Progenitor cell of endocrine pancreas (in vitro differentiated cells): Measurements from ENCODE around the gene CALML4. TPM values are rescaled to one million over a fixed set of nuclear protein-coding genes. Genes with fewer than 3 reads are reported as not detected.
A peak's percentile ranks its signal among the peaks of the same experiment; 100 is the strongest.
"Not testable (repeated sequence)": the region's sequence is repeated elsewhere in the genome, so short reads cannot be mapped to it uniquely, and the experiment has no call there.

Source experiments
- DNase-seq: peaks from one replicate; pipeline ENCODE4 v3.0.0; 2021; ENCODE audit warnings: low spot score; ENCODE audit not compliant: unreplicated experiment
- H3K27ac Mint-ChIP-seq: 2 replicates; pipeline ENCODE4 v1.8.0; 2021; ENCODE audit warnings: mild to moderate bottlenecking, moderate library complexity, mixed read lengths
- H3K27me3 Mint-ChIP-seq: 2 replicates; pipeline ENCODE4 v1.8.0; 2021; ENCODE audit warnings: mixed read lengths
- H3K36me3 Mint-ChIP-seq: 2 replicates; pipeline ENCODE4 v1.8.0; 2022; ENCODE audit warnings: mixed read lengths; ENCODE audit not compliant: insufficient read depth
- H3K4me1 Mint-ChIP-seq: 2 replicates; pipeline ENCODE4 v1.8.0; 2021; ENCODE audit warnings: low read depth, mixed read lengths
- H3K4me3 Mint-ChIP-seq: 2 replicates; pipeline ENCODE4 v1.8.0; 2021; ENCODE audit warnings: low read depth, mild to moderate bottlenecking, moderate library complexity, mixed read lengths
- H3K9me3 Mint-ChIP-seq: 2 replicates; pipeline ENCODE4 v1.8.0; 2021; ENCODE audit warnings: low read depth, mixed read lengths
- CTCF ChIP-seq: fragments of 200-600 bp; sonication (generic); IDR thresholded peaks from one replicate; pipeline ENCODE4 v1.5.0; 2021; ENCODE audit warnings: antibody characterized with exemption, mild to moderate bottlenecking; ENCODE audit not compliant: unreplicated experiment
- total RNA-seq: library from RNA; stranded (reverse); gene quantifications from 2 replicates; pipeline ENCODE4 v1.2.1, GENCODE V29; 2021

Gene CALML4
- total RNA-seq, 1 donor from 2014 or later, result 9.7 TPM

- H3K4me3 Mint-ChIP-seq, result no peak overlapping the region
- H3K27ac Mint-ChIP-seq, result no peak overlapping the region
- DNase-seq, result no peak
- no peaks in the 10 kb centered on the region for H3K9me3 Mint-ChIP-seq
- peaks cover 3% of the 10 kb centered on the region for H3K4me1 Mint-ChIP-seq
- no peak for TF ChIP-seq CTCF
- peaks cover 15% of the 10 kb centered on the region for H3K36me3 Mint-ChIP-seq
- H3K27me3 Mint-ChIP-seq, result no peaks in the 10 kb centered on the region
These were observed 14.0 kb upstream of the CALML4 start for GRCh38 chr15:68218847-68219798.

- no peak overlapping the region for H3K27ac Mint-ChIP-seq
- peaks cover 3% of the 10 kb centered on the region for H3K4me1 Mint-ChIP-seq
- H3K4me3 Mint-ChIP-seq, result no peak overlapping the region
- H3K9me3 Mint-ChIP-seq, result no peaks in the 10 kb centered on the region
- no peak for DNase-seq
- H3K36me3 Mint-ChIP-seq, result peaks cover 15% of the 10 kb centered on the region
- TF ChIP-seq CTCF, result no peak
- no peaks in the 10 kb centered on the region for H3K27me3 Mint-ChIP-seq
These were observed 13.2 kb upstream of the CALML4 start for GRCh38 chr15:68218331-68218730.

DNA sequence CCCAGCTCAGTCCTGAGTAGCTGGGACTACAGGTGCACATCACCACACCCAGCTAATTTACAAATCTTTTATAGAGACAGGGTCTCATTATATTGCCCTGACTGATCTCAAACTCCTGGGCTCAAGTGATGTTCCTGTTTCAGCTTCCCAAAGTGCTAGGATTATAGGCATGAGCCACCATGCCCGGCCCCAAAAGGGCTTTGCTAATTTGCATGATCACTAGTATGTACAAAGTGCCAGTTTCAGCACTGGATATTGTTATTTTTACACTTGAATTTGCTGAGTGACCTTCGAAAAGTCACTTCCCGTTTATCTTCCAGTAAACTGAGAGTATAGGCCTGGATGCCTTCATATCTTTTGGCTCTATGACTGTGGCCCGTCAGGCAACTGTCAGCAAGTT, 12.2 kb upstream of the CALML4 start:
- DNase-seq, result no peak
- peaks cover 8% of the 10 kb centered on the region for H3K36me3 Mint-ChIP-seq
- H3K4me3 Mint-ChIP-seq, result no peak overlapping the region
- no peak overlapping the region for H3K27ac Mint-ChIP-seq
- H3K4me1 Mint-ChIP-seq, result no peaks in the 10 kb centered on the region
- H3K9me3 Mint-ChIP-seq, result no peaks in the 10 kb centered on the region
- TF ChIP-seq CTCF, result no peak
- H3K27me3 Mint-ChIP-seq, result no peaks in the 10 kb centered on the region

- Mint-ChIP-seq H3K4me1 (no peaks in the 10 kb centered on the region), H3K9me3 (no peaks in the 10 kb centered on the region), H3K4me3 (no peak overlapping the region), H3K27ac (peak overlapping the region; percentile 64), H3K36me3 (peaks cover 8% of the 10 kb centered on the region), H3K27me3 (no peaks in the 10 kb centered on the region)
- no peak for DNase-seq
- no peak for TF ChIP-seq CTCF
These were observed 9.7 kb upstream of the CALML4 start for GRCh38 chr15:68214838-68215254.

DNA sequence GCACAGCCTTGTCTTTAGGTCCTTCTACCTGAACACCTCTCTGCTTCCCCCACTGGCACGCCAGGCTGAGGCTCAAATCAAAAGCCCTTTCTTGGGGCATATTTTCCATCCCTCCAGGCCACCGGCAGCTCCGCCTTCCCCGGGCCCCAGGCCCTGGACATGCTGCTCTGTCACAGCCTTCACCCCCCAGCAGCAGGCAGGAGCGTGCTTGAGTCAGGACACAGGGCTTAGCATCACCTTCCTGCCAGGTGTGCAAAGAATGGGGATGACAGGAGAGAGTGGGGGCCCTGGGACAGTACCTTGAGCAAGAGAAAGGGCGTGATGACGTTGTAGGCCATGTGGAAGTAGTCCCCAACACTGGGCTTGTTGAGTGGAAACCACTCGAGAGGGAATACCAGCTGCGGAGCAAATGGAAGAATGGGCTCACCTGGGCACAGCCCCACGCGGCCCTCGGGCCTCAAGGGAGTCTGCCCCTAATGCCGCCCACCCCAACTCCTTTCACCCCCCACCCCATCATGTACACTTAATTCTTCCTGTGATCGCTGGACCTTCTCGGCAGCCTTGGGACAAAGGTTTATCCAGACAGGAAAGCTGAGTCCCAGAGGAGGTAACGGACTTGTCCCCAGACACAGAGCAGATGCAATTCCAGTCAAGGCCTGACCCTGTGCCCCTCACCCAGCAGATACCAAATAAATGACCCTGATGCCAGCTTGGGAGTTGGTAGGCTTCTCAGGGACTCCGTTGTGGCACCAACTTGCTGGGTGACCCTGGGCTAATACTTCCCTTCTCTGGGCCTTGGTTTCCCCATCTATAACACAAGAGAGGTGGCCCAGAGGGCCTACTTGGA, 9.1 kb upstream of the CALML4 start:
- no peak overlapping the region for H3K4me3 Mint-ChIP-seq
- no peak for DNase-seq

DNA sequence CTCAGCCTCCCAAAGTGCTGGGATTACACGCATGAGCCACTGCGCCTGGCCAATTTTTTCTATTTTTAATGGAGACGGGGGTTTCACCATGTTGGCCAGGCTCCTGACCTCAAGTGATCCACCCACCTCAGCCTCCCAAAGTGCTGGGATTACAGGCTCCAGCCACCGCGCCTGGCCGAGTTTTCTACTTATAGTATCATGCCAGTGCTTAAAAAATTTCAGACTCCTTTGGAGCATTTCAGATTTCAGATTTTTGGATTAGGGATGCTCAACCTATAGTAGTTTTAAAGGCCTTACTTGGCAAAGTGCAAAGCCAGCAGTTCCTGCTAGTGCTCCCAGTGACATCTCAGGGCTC, 8.3 kb upstream of the CALML4 start:
- H3K27ac Mint-ChIP-seq, H3K27me3 Mint-ChIP-seq, H3K36me3 Mint-ChIP-seq, DNase-seq, H3K4me3 Mint-ChIP-seq, H3K4me1 Mint-ChIP-seq, H3K9me3 Mint-ChIP-seq: not testable (repeated sequence)

More for the DNA sequence above, 9.1 kb upstream of the CALML4 start:
- TF ChIP-seq CTCF, result no peak
- Mint-ChIP-seq H3K27ac (no peak overlapping the region), H3K4me1 (no peaks in the 10 kb centered on the region), H3K36me3 (peaks cover 8% of the 10 kb centered on the region), H3K27me3 (no peaks in the 10 kb centered on the region), H3K9me3 (no peaks in the 10 kb centered on the region)
